Measurements from ENCODE around the gene GRIN2B.

Gene GRIN2B

GRCh38 chr12:13981296-13981962 lies at the start of gene GRIN2B:
TSS of gene GRIN2B (minus strand) at chr12:13981602. CDS start at chr12:13866208, 115,394 bp downstream.
- peak; percentile 80 for DNase-seq

- no peak for DNase-seq
Observed at GRCh38 chr12:14026537-14026936, 45.1 kb upstream of the GRIN2B start.

- DNase-seq, result no peak
Observed at GRCh38 chr12:14024591-14024990, 43.2 kb upstream of the GRIN2B start.

- no peak for DNase-seq
Observed at GRCh38 chr12:14018080-14018479, 36.7 kb upstream of the GRIN2B start.

- DNase-seq, result no peak
Observed at GRCh38 chr12:14010989-14011388, 29.6 kb upstream of the GRIN2B start.

GRCh38 chr12:14007639-14008038 lies 26.2 kb upstream of the GRIN2B start:
- no peak for DNase-seq

- no peak for DNase-seq
Observed at GRCh38 chr12:13992585-13992984, 11.2 kb upstream of the GRIN2B start.

- DNase-seq, result no peak
Observed at GRCh38 chr12:13992106-13992505, 10.7 kb upstream of the GRIN2B start.

- DNase-seq, result no peak
Observed at GRCh38 chr12:13986031-13986430, 4.6 kb upstream of the GRIN2B start.

GRCh38 chr12:13981990-13982389 lies 588 bp upstream of the GRIN2B start:
- DNase-seq, result peak; percentile 85

GRCh38 chr12:13980538-13981295 lies 685 bp downstream of the GRIN2B start:
- peak; percentile 80 for DNase-seq

- no peak for DNase-seq
Observed at GRCh38 chr12:13979772-13980378, 1.5 kb downstream of the GRIN2B start.

- DNase-seq, result no peak
Observed at GRCh38 chr12:13978876-13979275, 2.5 kb downstream of the GRIN2B start.

GRCh38 chr12:13976880-13977279 lies 4.5 kb downstream of the GRIN2B start:
- DNase-seq, result no peak

- no peak for DNase-seq
Observed at GRCh38 chr12:13976028-13976584, 5.3 kb downstream of the GRIN2B start.

GRCh38 chr12:13973996-13974395 lies 7.4 kb downstream of the GRIN2B start:
- no peak for DNase-seq

- no peak for DNase-seq
Observed at GRCh38 chr12:13970803-13971202, 10.6 kb downstream of the GRIN2B start.

- DNase-seq, result no peak
Observed at GRCh38 chr12:13968281-13968680, 13.1 kb downstream of the GRIN2B start.

GRCh38 chr12:13964666-13965065 lies 16.7 kb downstream of the GRIN2B start:
- DNase-seq, result no peak

GRCh38 chr12:13962699-13963098 lies 18.7 kb downstream of the GRIN2B start:
- DNase-seq, result peak; percentile 44

GRCh38 chr12:13961971-13962370 lies 19.4 kb downstream of the GRIN2B start:
- no peak for DNase-seq

- no peak for DNase-seq
Observed at GRCh38 chr12:13959131-13959723, 22.2 kb downstream of the GRIN2B start.

GRCh38 chr12:13957576-13957975 lies 23.8 kb downstream of the GRIN2B start:
- no peak for DNase-seq

Data from eye (tissue), 1 donor.